Keratinocyte (primary cell): ENCODE data around the gene CCL22.

Source experiments
- CTCF ChIP-seq, 3 experiments: IDR thresholded peaks in 1 of 3; conservative IDR thresholded peaks in 1 of 3; optimal IDR thresholded peaks in 1 of 3; 2 replicates in 2 of 3; 3 replicates in 1 of 3; pipeline versions ENCODE3 to v1.5.1; 2011; ENCODE audit warnings: low read length in 3 of 3, mild to moderate bottlenecking in 3 of 3, moderate library complexity in 2 of 3, control low read depth in 1 of 3, inconsistent platforms in 1 of 3; ENCODE audit not compliant: insufficient read depth in 2 of 3; ENCODE audit errors: extremely low read depth in 1 of 3
- EZH2 ChIP-seq: IDR thresholded peaks from one replicate; pipeline ENCODE4 v1.6.1; 2012; ENCODE audit warnings: inconsistent platforms, mild to moderate bottlenecking, low read length, moderate library complexity

DNA sequence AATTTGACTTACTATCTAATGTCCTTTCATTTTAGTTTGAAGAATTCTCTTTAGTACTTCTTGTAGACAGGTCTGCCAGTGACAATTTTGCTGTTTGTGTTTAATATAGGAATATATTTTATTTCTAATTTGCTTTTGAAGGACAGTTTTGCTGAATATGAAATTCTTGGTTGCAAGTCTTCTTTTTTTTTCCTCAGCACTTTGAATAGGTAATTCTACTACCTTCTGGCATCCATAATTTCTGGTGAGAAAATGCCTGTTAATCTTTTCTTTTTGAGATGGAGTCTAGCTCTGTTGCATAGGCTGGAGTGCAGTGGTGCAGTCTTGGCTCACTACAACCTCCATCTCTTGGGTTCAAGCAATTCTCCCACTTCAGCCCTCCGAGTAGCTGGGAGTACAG is 25.2 kb upstream of the CCL22 start:
- TF ChIP-seq CTCF (optimal IDR thresholded peaks at IDR 0.05 in 1 of 3, IDR thresholded peaks at IDR 0.05 in 1 of 3, conservative IDR thresholded peaks at IDR 0.05 in 1 of 3; ENCODE audit: extremely low read depth in 1 of 3, insufficient read depth in 2 of 3, low read length in 3 of 3) (no peak), EZH2 (no peak)
